Osteocyte (in vitro differentiated cells): ENCODE results near the gene PYGL. TPM values are rescaled to one million over a fixed set of nuclear protein-coding genes. Genes with fewer than 3 reads are reported as not detected.

Experiments
- DNase-seq: peaks from one replicate; pipeline ENCODE4 v3.0.0; 2021; ENCODE audit warnings: mixed read lengths; ENCODE audit not compliant: unreplicated experiment; ENCODE audit errors: extremely low spot score
- H3K27ac Mint-ChIP-seq: one replicate; pipeline ENCODE4 v1.8.0; 2021; ENCODE audit warnings: mild to moderate bottlenecking, mixed read lengths; ENCODE audit not compliant: unreplicated experiment
- H3K27me3 Mint-ChIP-seq: one replicate; pipeline ENCODE4 v1.8.0; 2021; ENCODE audit warnings: mixed read lengths; ENCODE audit not compliant: unreplicated experiment
- H3K36me3 Mint-ChIP-seq: one replicate; pipeline ENCODE4 v1.8.0; 2021; ENCODE audit warnings: mixed read lengths; ENCODE audit not compliant: unreplicated experiment
- H3K4me1 Mint-ChIP-seq: one replicate; pipeline ENCODE4 v1.8.0; 2021; ENCODE audit warnings: mixed read lengths; ENCODE audit not compliant: unreplicated experiment
- H3K4me3 Mint-ChIP-seq: one replicate; pipeline ENCODE4 v1.8.0; 2021; ENCODE audit warnings: mild to moderate bottlenecking, moderate library complexity, mixed read lengths; ENCODE audit not compliant: unreplicated experiment
- H3K9me3 Mint-ChIP-seq: one replicate; pipeline ENCODE4 v1.8.0; 2021; ENCODE audit warnings: mixed read lengths; ENCODE audit not compliant: unreplicated experiment
- total RNA-seq: library from RNA; stranded (reverse); gene quantifications from 2 replicates; pipeline ENCODE4 v1.2.1, GENCODE V29; 2021
- TF ChIP-seq, protein P1 (sequence below): fragments of 200-600 bp; sonication (generic); IDR thresholded peaks from 2 replicates; pipeline ENCODE4 v1.5.0; 2021; ENCODE audit warnings: antibody characterized with exemption, mild to moderate bottlenecking, moderate library complexity

The PYGL gene
- total RNA-seq, 1 donor from 2014 or later, result 37.3 TPM

DNA sequence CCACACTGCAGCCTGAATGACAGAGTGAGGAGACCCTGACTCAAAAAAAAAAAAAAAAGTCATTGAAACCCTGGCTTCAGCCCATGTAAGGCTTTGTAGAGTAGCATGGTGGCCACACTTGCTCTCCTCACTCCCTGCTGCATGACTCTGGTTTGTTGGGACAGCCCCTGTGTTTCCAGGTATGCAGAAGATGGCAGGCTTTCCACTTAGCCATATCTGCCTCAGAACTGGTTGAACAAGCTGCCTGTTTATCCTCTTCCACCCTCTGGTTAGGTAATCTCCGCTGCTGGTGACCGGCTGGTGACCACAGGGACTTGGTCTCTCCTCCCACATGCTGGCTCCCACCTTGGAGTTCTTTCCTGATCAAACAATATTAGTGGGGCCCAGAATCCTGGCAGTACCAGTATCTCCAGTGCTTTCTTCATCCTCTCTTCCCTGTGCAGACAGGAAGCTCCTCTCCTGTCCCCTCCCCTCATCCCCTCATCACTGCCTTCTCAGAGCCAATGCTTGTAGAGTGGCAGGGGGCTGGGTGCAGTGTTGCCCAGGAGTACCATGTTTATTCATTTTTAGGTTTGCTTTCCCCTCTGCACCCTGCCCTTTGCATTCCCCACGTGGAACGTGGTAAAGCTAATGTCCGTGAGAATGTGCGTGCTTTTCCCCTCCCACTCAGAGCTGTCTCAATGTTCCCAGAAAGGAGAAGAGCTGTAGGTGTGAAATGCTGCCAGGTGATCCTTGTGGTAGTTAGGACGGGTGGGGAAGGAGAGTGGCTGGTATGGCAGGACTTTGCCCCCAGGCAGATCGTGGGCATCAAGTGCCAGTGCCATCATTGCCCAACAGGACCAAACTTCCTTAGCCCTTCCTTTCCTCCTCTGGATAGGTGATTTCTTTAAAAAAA is 61.1 kb downstream of the PYGL start:
- Mint-ChIP-seq H3K36me3 (no peaks in the 10 kb centered on the region), H3K4me1 (peaks cover 6% of the 10 kb centered on the region), H3K27ac (no peak overlapping the region), H3K27me3 (peaks cover 22% of the 10 kb centered on the region), H3K9me3 (peaks cover 3% of the 10 kb centered on the region), H3K4me3 (no peak overlapping the region)
- DNase-seq, result no peak
- TF ChIP-seq, protein P1, sequence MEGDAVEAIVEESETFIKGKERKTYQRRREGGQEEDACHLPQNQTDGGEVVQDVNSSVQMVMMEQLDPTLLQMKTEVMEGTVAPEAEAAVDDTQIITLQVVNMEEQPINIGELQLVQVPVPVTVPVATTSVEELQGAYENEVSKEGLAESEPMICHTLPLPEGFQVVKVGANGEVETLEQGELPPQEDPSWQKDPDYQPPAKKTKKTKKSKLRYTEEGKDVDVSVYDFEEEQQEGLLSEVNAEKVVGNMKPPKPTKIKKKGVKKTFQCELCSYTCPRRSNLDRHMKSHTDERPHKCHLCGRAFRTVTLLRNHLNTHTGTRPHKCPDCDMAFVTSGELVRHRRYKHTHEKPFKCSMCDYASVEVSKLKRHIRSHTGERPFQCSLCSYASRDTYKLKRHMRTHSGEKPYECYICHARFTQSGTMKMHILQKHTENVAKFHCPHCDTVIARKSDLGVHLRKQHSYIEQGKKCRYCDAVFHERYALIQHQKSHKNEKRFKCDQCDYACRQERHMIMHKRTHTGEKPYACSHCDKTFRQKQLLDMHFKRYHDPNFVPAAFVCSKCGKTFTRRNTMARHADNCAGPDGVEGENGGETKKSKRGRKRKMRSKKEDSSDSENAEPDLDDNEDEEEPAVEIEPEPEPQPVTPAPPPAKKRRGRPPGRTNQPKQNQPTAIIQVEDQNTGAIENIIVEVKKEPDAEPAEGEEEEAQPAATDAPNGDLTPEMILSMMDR, result no peak

- Mint-ChIP-seq H3K4me1 (peaks cover 23% of the 10 kb centered on the region), H3K9me3 (peaks cover 3% of the 10 kb centered on the region), H3K4me3 (no peak overlapping the region), H3K36me3 (peaks cover 3% of the 10 kb centered on the region), H3K27ac (no peak overlapping the region), H3K27me3 (peaks cover 67% of the 10 kb centered on the region)
- TF ChIP-seq, protein P1, result no peak
- no peak for DNase-seq
These were observed 68.8 kb downstream of the PYGL start for GRCh38 chr14:50875359-50876070.

GRCh38 chr14:50874757-50875156 is 69.5 kb downstream of the PYGL start:
- H3K36me3 Mint-ChIP-seq, result peaks cover 3% of the 10 kb centered on the region
- peaks cover 66% of the 10 kb centered on the region for H3K27me3 Mint-ChIP-seq
- H3K4me3 Mint-ChIP-seq, result no peak overlapping the region
- peaks cover 20% of the 10 kb centered on the region for H3K4me1 Mint-ChIP-seq
- H3K27ac Mint-ChIP-seq, result no peak overlapping the region
- TF ChIP-seq, protein P1, result no peak
- H3K9me3 Mint-ChIP-seq, result peaks cover 3% of the 10 kb centered on the region
- DNase-seq, result no peak

- H3K27me3 Mint-ChIP-seq, result peaks cover 55% of the 10 kb centered on the region
- TF ChIP-seq, protein P1, result no peak
- H3K9me3 Mint-ChIP-seq, result no peaks in the 10 kb centered on the region
- peaks cover 3% of the 10 kb centered on the region for H3K36me3 Mint-ChIP-seq
- H3K4me1 Mint-ChIP-seq, result peaks cover 20% of the 10 kb centered on the region
- H3K4me3 Mint-ChIP-seq, result peak within 1 kb of the TSS; percentile 12
- H3K27ac Mint-ChIP-seq, result no peak within 1 kb of the TSS
- no peak for DNase-seq
These were observed 72.2 kb downstream of the PYGL start, which contains the start of gene ABHD12B for GRCh38 chr14:50871914-50872732. ABHD12B (plus strand) TSS chr14:50872053; CDS start chr14:50872175, 122 bp downstream.
